Glomerular visceral epithelial cell (primary cell): ENCODE data around the gene YWHAB.
"Not testable (repeated sequence)": the region's sequence is repeated elsewhere in the genome, so short reads cannot be mapped to it uniquely, and the experiment has no call there.

ENCODE experiments used
- DNase-seq: peaks from one replicate; pipeline ENCODE4 v3.0.0-alpha.2; 2016; ENCODE audit errors: extremely low spot score

YWHAB gene

GRCh38 chr20:44885392-44886265 is at the start of gene YWHAB:
TSS of gene YWHAB (plus strand) at chr20:44885705. CDS start at chr20:44901534, 15,829 bp downstream.
- peak; percentile 100 for DNase-seq

GRCh38 chr20:44836601-44837120 is 48.8 kb upstream of the YWHAB start:
- DNase-seq: no peak

GRCh38 chr20:44837946-44838345 is 47.6 kb upstream of the YWHAB start:
- DNase-seq: no peak

GRCh38 chr20:44838521-44838920 is 47.0 kb upstream of the YWHAB start:
- no peak for DNase-seq

GRCh38 chr20:44839481-44839880 is 46.0 kb upstream of the YWHAB start:
- no peak for DNase-seq

GRCh38 chr20:44840826-44841225 is 44.7 kb upstream of the YWHAB start:
- no peak for DNase-seq

GRCh38 chr20:44841955-44842354 is 43.5 kb upstream of the YWHAB start:
- DNase-seq: no peak

GRCh38 chr20:44843876-44844275 is 41.6 kb upstream of the YWHAB start:
- DNase-seq: no peak

- DNase-seq: no peak
These were observed 37.1 kb upstream of the YWHAB start for GRCh38 chr20:44848254-44849015.

- no peak for DNase-seq
These were observed 35.8 kb upstream of the YWHAB start for GRCh38 chr20:44849703-44850102.

- DNase-seq: no peak
These were observed 35.2 kb upstream of the YWHAB start for GRCh38 chr20:44850272-44850671.

- no peak for DNase-seq
These were observed 34.7 kb upstream of the YWHAB start for GRCh38 chr20:44850837-44851236.

GRCh38 chr20:44851545-44851944 is 34.0 kb upstream of the YWHAB start:
- DNase-seq: no peak

- no peak for DNase-seq
These were observed 29.1 kb upstream of the YWHAB start for GRCh38 chr20:44856442-44856841.

- no peak for DNase-seq
These were observed 28.6 kb upstream of the YWHAB start for GRCh38 chr20:44856856-44857448.

- peak; percentile 11 for DNase-seq
These were observed 26.7 kb upstream of the YWHAB start for GRCh38 chr20:44858606-44859360.

GRCh38 chr20:44861531-44862006 is 23.9 kb upstream of the YWHAB start:
- DNase-seq: peak; percentile 42

- DNase-seq: no peak
These were observed 23.2 kb upstream of the YWHAB start for GRCh38 chr20:44862286-44862685.

GRCh38 chr20:44863365-44864084 is 22.0 kb upstream of the YWHAB start:
- DNase-seq: not testable (repeated sequence)

- DNase-seq: not testable (repeated sequence)
These were observed 21.0 kb upstream of the YWHAB start for GRCh38 chr20:44864493-44864892.
